K562 (cell line): ENCODE results near the gene WNT16. TPM values are rescaled to one million over a fixed set of nuclear protein-coding genes. Genes with fewer than 3 reads are reported as not detected.

Experiments
- ATAC-seq: fragments of 200-7000 bp; cut with Tn5 transposase; 3 replicates; pipeline ENCODE4 v1.9.1; 2020; ENCODE audit warnings: moderate library complexity
- BruUV-seq: library from RNA; stranded (reverse); fragments of 400-500 nt; replicated peaks from 2 replicates; lab custom pipeline; 2021; lab: Mats Ljungman, UMichigan
- CTCF ChIA-PET: fragments of 300-600 bp; formaldehyde crosslinking; extraction: SDS; loops from one replicate; lab custom pipeline; 2021; ENCODE audit warnings: low intra/inter-chr PET ratio; lab: Yijun Ruan, JAX
- POLR2A ChIA-PET: fragments of 300-600, 350-650 bp; sonication (Branson Sonifier 250); formaldehyde crosslinking; extraction: SDS; loops from one replicate; lab custom pipeline; 2021; ENCODE audit warnings: antibody characterized with exemption, inconsistent platforms; lab: Yijun Ruan, JAX
- DNase-seq, 4 experiments: peaks; one replicate each; pipeline versions ENCODE4 v3.0.0 to v3.0.0-alpha.2; 2011 to 2018; ENCODE audit warnings: low spot score in 3 of 4, mixed read lengths in 3 of 4; ENCODE audit errors: extremely low read depth in 1 of 4
- FAIRE-seq: peaks from 2 replicates; lab custom pipeline; 2011; peaks lifted over from hg19 to GRCh38; lab: Jason Lieb, UNC
- H2AFZ ChIP-seq: 2 replicates; pipeline ENCODE4 v1.6.0; 2011; ENCODE audit warnings: low read depth, low read length, control low read depth, inconsistent platforms
- H3K27ac ChIP-seq: fragments of 200-600 bp; 3 replicates; pipeline ENCODE4 v1.8.0; 2011; ENCODE audit warnings: low read depth, mild to moderate bottlenecking, control low read depth, inconsistent platforms, low read length, moderate library complexity, mixed read lengths; ENCODE audit errors: extremely low read depth
- H3K27me3 ChIP-seq, 2 experiments: fragments of 300-600 bp in 1 of 2; 2 replicates in 1 of 2; 3 replicates in 1 of 2; pipeline versions ENCODE4 v1.6.0 to v1.8.0; 2011; ENCODE audit warnings: inconsistent platforms in 2 of 2, low read length in 2 of 2, mild to moderate bottlenecking in 1 of 2, mixed read lengths in 1 of 2, moderate library complexity in 1 of 2; ENCODE audit not compliant: control insufficient read depth in 2 of 2, insufficient read depth in 2 of 2
- H3K36me3 ChIP-seq: fragments of 300-600 bp; 3 replicates; pipeline ENCODE4 v1.8.0; 2011; ENCODE audit warnings: mild to moderate bottlenecking, low read length, inconsistent platforms; ENCODE audit not compliant: control insufficient read depth, insufficient read depth
- H3K4me1 ChIP-seq, 2 experiments: fragments of 200-600 bp in 1 of 2; replicated peaks in 1 of 2; 2 replicates in 1 of 2; 3 replicates in 1 of 2; pipeline versions ENCODE4 v1.5.1 to v1.8.0; 2011; ENCODE audit warnings: inconsistent platforms in 2 of 2, low read length in 2 of 2, mild to moderate bottlenecking in 1 of 2, mixed read lengths in 1 of 2, moderate library complexity in 1 of 2; ENCODE audit not compliant: control insufficient read depth in 2 of 2, insufficient read depth in 2 of 2
- H3K4me2 ChIP-seq: 2 replicates; pipeline ENCODE4 v1.6.1; 2011; ENCODE audit warnings: low read length, control low read depth, inconsistent platforms, mixed read lengths; ENCODE audit not compliant: insufficient read depth
- H3K4me3 ChIP-seq: fragments of 200-600 bp; sonication (generic), shearing (Covaris generic); 2 replicates; pipeline ENCODE4 v1.5.1; 2016; ENCODE audit warnings: control low read depth, inconsistent platforms
- H3K79me2 ChIP-seq: fragments of 200-600 bp; 3 replicates; pipeline ENCODE4 v1.8.0; 2011; ENCODE audit warnings: low read length, inconsistent platforms; ENCODE audit not compliant: control insufficient read depth, insufficient read depth
- H3K9ac ChIP-seq, 2 experiments: 2 replicates each; pipeline versions ENCODE4 v1.6.0 to v1.6.1; 2011; ENCODE audit warnings: low read depth in 2 of 2, low read length in 2 of 2, control low read depth in 1 of 2, inconsistent platforms in 1 of 2, mild to moderate bottlenecking in 1 of 2, mixed read lengths in 1 of 2; ENCODE audit not compliant: insufficient read depth in 1 of 2
- H3K9me1 ChIP-seq: one replicate; pipeline ENCODE4 v1.6.0; 2011; ENCODE audit warnings: inconsistent platforms, mild to moderate bottlenecking, low read length, moderate library complexity; ENCODE audit not compliant: control insufficient read depth, insufficient read depth
- H3K9me3 ChIP-seq: replicated peaks from 2 replicates; pipeline ENCODE4 v1.5.1; 2011; ENCODE audit warnings: low read depth, low read length, inconsistent platforms; ENCODE audit not compliant: control insufficient read depth, insufficient read depth
- H4K20me1 ChIP-seq: replicated peaks from 2 replicates; pipeline ENCODE4 v1.6.1; 2011; ENCODE audit warnings: low read length, inconsistent platforms, mixed read lengths; ENCODE audit not compliant: control insufficient read depth, insufficient read depth
- CAMTA2 ChIP-seq: fragments of 250-450 bp; sonication (Bioruptor Pico); conservative IDR thresholded peaks from 2 replicates; pipeline ENCODE4 v1.5.1; 2022
- EGR1 ChIP-seq: fragments of 450-650 bp; conservative IDR thresholded peaks from 2 replicates; pipeline ENCODE4 v1.6.1; 2017; ENCODE audit warnings: mild to moderate bottlenecking
- MTA2 ChIP-seq: fragments of 450-650 bp; IDR thresholded peaks from 2 replicates; pipeline ENCODE4 v1.6.1; 2016; ENCODE audit warnings: low read depth
- NCOR1 ChIP-seq: fragments of 450-650 bp; IDR thresholded peaks from 2 replicates; pipeline ENCODE4 v1.6.1; 2016; ENCODE audit warnings: mild to moderate bottlenecking, moderate library complexity
- NFE2L1 ChIP-seq: fragments of 450-650 bp; IDR thresholded peaks from 2 replicates; pipeline ENCODE4 v1.6.1; 2016; ENCODE audit warnings: missing genetic modification characterization, low read depth, mild to moderate bottlenecking, missing compliant biosample characterization, moderate library complexity, borderline replicate concordance
- RBM22 ChIP-seq: fragments of 200-400 bp; formaldehyde crosslinking; IDR thresholded peaks from 2 replicates; pipeline ENCODE4 v1.6.1; 2018; ENCODE audit warnings: low read length, low read depth; ENCODE audit not compliant: poor library complexity, severe bottlenecking
- SPI1 ChIP-seq: IDR thresholded peaks from 2 replicates; pipeline ENCODE4 v1.6.1; 2011; ENCODE audit warnings: low read depth, low read length, control low read depth, borderline replicate concordance
- TEAD1 ChIP-seq, 2 experiments: fragments of 450-650 bp in 1 of 2; sonication (generic) in 1 of 2; formaldehyde crosslinking; IDR thresholded peaks; 2 replicates each; pipeline versions ENCODE4 v1.4.0 to v1.8.0; 2020 to 2022; ENCODE audit warnings: mild to moderate bottlenecking in 2 of 2, missing genetic modification reagents in 1 of 2
- VEZF1 ChIP-seq: fragments of 200-800 bp; sonication (Bioruptor generic); IDR thresholded peaks from 2 replicates; pipeline ENCODE4 v1.6.1; 2017; ENCODE audit warnings: missing genetic modification characterization, missing compliant biosample characterization
- ZFP91 ChIP-seq: sonication (generic); formaldehyde crosslinking; IDR thresholded peaks from 2 replicates; pipeline ENCODE4 v1.8.0; 2022; ENCODE audit warnings: mild to moderate bottlenecking, missing genetic modification reagents
- ZKSCAN1 ChIP-seq: fragments of 150-350 bp; IDR thresholded peaks from 2 replicates; pipeline ENCODE4 v1.6.1; 2016; ENCODE audit warnings: low read depth, low read length
- ZNF41 ChIP-seq: fragments of 250-450 bp; sonication (Bioruptor Pico); conservative IDR thresholded peaks from 2 replicates; pipeline ENCODE4 v1.4.0; 2020; ENCODE audit warnings: mild to moderate bottlenecking
- ZNF512 ChIP-seq: IDR thresholded peaks from 2 replicates; pipeline ENCODE4 v1.6.1; 2016; ENCODE audit warnings: missing genetic modification characterization, missing compliant biosample characterization
- ZNF584 ChIP-seq: fragments of 200-800 bp; sonication (Bioruptor generic); IDR thresholded peaks from 2 replicates; pipeline ENCODE4 v1.6.1; 2016; ENCODE audit warnings: low read depth, mild to moderate bottlenecking, missing genetic modification characterization, missing compliant biosample characterization
- WGBS: fragments of 100-300 bp; shearing (Covaris generic); methylation state at CpG from one replicate; pipeline ENCODE4 v1.1.6; 2016; ENCODE audit warnings: low coverage, mixed read lengths; ENCODE audit not compliant: insufficient coverage; ENCODE audit errors: missing lambda C conversion rate; 5-methylcytosine and 5-hydroxymethylcytosine counted together
- in situ Hi-C: fragments of 300-500 bp; cut with MboI; formaldehyde crosslinking; loops from 4 replicates; pipeline ENCODE4 v1.15.0; 2018; ENCODE audit warnings: inconsistent platforms, mixed read lengths
- intact Hi-C: fragments of 100-400 bp; cut with micrococcal nuclease; formaldehyde crosslinking; loops from 2 replicates; pipeline ENCODE4 v1.14.2; 2022
- polyA plus RNA-seq, 8 experiments: library from polyadenylated mRNA; depleted of rRNA in 4 of 8; stranded (reverse) in 5 of 8; unstranded in 3 of 8; fragments of >200 nt; fragmentation: Nextera tagmentation in 2 of 8; fragmentation: Illumina TruSeq in 1 of 8; extraction: Ambion mirVana in 2 of 8; extraction: Trizol in 1 of 8; gene quantifications; 2 replicates each; pipeline versions ENCODE4 v1.2.1 to v1.2.3, GENCODE V29; 2011 to 2014; ENCODE audit warnings: inconsistent platforms in 1 of 8, missing spikeins in 1 of 8
- total RNA-seq, 7 experiments: library from RNA; depleted of rRNA in 6 of 7; stranded (reverse); fragments of >200 nt in 6 of 7; fragmentation: Illumina TruSeq in 2 of 7; extraction: Trizol in 2 of 7; gene quantifications; 2 replicates each; pipeline versions ENCODE4 v1.2.1 to v1.2.3, GENCODE V29; 2011 to 2021; ENCODE audit warnings: low replicate concordance in 1 of 7

Gene WNT16
- total and polyA plus RNA-seq, 9 of the 15 experiments (the other 6 are each of a cell fraction or from before 2014, with no cell fraction given), result 0.06 to 0.07 TPM; not detected in 7

GRCh38 chr7:121294448-121294992 lies 34.3 kb upstream of the WNT16 start (continued):
- TF ChIP-seq NCOR1 (no peak), MTA2 (no peak), SPI1 (no peak), ZKSCAN1 (no peak), ZNF584 (0 out of 2 replicates have a peak, but pooled peaks have one; percentile 30), CAMTA2 (no peak), TEAD1 (CRISPR knock-in tag; IDR thresholded peaks at IDR 0.05) (peak in 1 of 2 experiments; percentile 75; a peak in 1 of 4 replicates), VEZF1 (CRISPR knock-in tag) (0 out of 2 replicates have a peak, but pooled peaks have one; percentile 16), NFE2L1 (peak; percentile 21; the same call in 1 of the 2 replicates), ZNF41 (peak; percentile 60; the same call in 1 of the 2 replicates)

GRCh38 chr7:121297843-121298242 lies 31.0 kb upstream of the WNT16 start:
- Histone ChIP-seq H3K4me3 (no peak overlapping the region), H3K79me2 (no peaks in the 10 kb centered on the region), H3K9ac (no peak overlapping the region), H4K20me1 (no peaks in the 10 kb centered on the region), H3K9me1 (no peaks in the 10 kb centered on the region), H3K27ac (no peak overlapping the region), H3K9me3 (no peaks in the 10 kb centered on the region), H3K27me3 (no peaks in the 10 kb centered on the region), H3K4me1 (no peaks in the 10 kb centered on the region), H3K4me2 (no peak overlapping the region), H3K36me3 (peaks cover 68% of the 10 kb centered on the region), H2AFZ (no peak overlapping the region)
- POLR2A ChIA-PET, result interaction anchor here (0.7 kb wide), 1 partner anchor 264 kb away, joined by 4 read pairs; no protein-coding TSS in a partner anchor
- no peak for TF ChIP-seq ZNF512 (tag)
- TF ChIP-seq ZFP91 (CRISPR knock-in tag), result peak; percentile 83
- TF ChIP-seq RBM22, result peak; percentile 51
- 0 out of 2 replicates have a peak, but pooled peaks have one; percentile 30 for TF ChIP-seq EGR1
- no TSS peak for BruUV-seq
- FAIRE-seq (no peak), DNase-seq (no peak), ATAC-seq (no peak)
- in situ Hi-C loops (no loop called here), intact Hi-C loops (no loop called here)
- WGBS, result 89% methylated on average over 2 of the region's 2 CpGs
- CTCF ChIA-PET, result no interaction called here
